GM19438 (cell line): ENCODE results near the gene ANO6.

ENCODE experiments used
- ATAC-seq: cut with Tn5 transposase; IDR thresholded peaks from one replicate; pipeline ENCODE4 v1.9.1; 2021; ENCODE audit warnings: low read depth; ENCODE audit not compliant: unreplicated experiment

ANO6 gene

GRCh38 chr12:45270951-45271350 lies 55.1 kb downstream of the ANO6 start:
- no peak for ATAC-seq

- no peak for ATAC-seq
Measured at GRCh38 chr12:45273717-45274271, 57.9 kb downstream of the ANO6 start.

- no peak for ATAC-seq
Measured at GRCh38 chr12:45276154-45276755, 60.4 kb downstream of the ANO6 start.

- ATAC-seq = no peak
Measured at GRCh38 chr12:45278447-45278846, 62.6 kb downstream of the ANO6 start.

- no peak for ATAC-seq
Measured at GRCh38 chr12:45279931-45280830, 64.3 kb downstream of the ANO6 start.

DNA sequence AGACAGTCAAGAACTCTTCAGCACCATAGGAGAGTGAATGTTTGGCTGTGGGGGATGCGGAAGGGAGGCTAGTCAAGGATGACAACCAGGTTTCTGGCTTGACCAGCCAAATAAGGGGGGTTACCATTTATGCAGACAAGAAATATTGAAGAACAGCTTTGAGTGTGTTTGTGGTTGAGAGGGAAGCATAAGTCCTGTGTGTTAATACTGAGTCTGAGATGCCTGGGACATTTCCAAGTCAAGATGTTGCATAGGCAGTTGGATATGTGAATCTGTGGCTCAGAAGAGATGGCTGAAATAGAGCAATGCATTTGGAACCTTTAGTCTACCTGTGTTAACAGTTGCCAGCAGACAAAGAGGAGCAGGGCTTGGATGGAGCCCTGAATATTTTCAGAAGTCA lies 66.1 kb downstream of the ANO6 start:
- no peak for ATAC-seq

GRCh38 chr12:45282411-45282810 lies 66.5 kb downstream of the ANO6 start:
- no peak for ATAC-seq

GRCh38 chr12:45284096-45284901 lies 68.4 kb downstream of the ANO6 start:
- ATAC-seq = no peak

- no peak for ATAC-seq
Measured at GRCh38 chr12:45285717-45286116, 69.8 kb downstream of the ANO6 start.

DNA sequence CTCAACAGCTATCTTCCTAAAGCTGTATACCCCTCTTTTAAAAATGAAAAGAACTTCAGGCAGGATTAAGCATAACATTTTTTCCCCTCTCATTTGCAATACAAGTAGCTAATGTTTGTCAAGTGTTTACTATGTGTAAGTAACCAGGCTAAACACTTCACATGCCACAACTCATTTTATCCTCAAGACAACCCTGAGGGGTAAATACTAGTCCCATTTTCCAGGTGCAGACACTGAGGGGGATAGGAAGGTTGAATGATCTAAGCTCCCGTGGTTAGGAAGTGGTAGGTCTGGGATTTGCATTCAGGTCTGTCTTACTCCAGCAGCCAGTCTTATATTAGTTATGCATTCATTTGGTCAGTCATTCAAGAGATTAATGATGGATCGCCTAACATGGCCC lies 70.7 kb downstream of the ANO6 start:
- ATAC-seq = no peak

GRCh38 chr12:45289245-45290215 lies 73.6 kb downstream of the ANO6 start:
- no peak for ATAC-seq

DNA sequence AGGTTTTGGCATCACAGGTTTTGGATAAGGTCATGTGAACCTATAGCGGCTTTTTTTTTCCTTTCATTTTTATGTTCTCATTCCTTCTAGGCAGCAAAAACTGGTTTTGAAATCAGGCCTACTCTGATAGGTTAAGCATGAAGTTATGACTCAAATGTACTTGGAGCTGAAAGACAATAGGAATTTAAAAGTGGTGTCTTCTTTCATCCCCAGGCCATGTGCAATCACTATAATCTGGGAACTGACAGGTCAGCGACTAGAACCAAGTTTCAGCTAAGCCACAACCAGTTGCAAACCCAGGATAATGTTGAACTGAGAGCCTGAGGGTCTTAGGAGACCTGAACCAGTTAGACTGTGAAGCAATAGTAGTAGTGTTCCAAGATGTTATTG lies 74.3 kb downstream of the ANO6 start:
- ATAC-seq = no peak

DNA sequence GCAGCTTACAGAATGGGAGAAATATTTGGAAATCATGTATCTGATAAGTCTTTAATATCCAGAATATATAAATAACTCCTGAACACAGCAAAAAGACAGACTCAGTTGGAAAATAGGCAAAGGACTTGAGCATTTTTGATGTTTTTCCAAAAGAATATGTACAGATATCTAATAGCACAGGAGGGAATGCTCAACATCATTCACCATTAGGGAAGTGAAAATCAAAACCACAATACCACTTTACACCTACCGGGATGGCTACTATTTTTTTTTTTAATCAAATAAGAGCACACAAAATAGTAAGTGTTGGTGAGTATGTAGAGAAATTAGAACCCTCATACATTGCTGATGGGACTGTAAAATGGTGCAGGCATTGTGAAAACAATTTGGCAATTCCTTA lies 75.6 kb downstream of the ANO6 start:
- ATAC-seq = no peak

DNA sequence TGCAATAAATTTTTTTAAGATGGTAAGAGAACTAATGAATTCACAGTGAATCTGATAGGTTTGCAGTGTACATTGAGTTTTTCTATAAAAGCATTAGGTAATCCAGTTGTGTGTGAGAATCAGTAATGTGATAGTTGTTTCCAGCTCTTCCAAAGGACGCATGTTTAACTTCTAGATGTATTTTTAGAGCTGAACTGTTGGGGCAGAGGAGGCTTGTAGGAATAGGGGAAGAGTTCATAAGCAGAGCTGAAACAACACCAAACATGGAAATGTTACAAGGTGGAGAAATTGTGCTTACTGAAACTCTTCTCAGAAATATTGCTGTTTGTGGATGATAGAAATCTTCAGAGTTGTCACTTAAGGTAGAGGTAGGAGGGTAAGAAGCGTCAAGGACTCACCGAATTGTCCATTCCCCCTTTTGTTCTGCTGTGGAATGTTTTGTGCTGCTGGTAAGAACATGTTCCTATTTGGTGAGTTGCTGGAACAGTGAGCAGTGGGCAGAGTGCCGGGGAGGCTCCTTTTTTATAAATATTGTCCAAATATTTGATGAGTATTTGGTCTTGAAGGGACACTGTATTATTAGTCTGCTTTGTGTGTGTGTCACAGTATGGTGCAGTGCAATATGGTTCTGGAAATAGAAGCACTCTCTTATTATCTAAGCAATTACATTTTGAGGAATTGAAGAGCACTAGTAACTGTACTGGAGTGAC lies 76.7 kb downstream of the ANO6 start:
- no peak for ATAC-seq

DNA sequence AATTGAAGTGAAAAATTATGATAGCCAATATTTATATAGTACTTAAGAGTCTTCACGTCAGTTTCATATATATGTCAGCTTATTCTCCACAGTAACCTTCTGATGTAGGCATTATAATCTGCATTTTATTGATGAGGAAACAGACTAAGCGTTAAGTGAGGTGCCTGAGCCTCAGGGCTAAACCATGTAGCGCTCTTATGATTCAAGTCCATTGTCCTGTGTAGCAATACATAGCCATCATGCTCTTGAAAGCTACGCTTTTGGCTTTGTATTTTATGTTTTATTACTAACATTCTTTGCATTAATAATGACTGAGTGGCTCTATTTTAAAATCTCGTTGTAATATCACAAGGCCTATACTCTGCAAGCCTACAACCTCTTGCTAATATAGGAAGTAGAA lies 79.0 kb downstream of the ANO6 start:
- ATAC-seq = no peak

DNA sequence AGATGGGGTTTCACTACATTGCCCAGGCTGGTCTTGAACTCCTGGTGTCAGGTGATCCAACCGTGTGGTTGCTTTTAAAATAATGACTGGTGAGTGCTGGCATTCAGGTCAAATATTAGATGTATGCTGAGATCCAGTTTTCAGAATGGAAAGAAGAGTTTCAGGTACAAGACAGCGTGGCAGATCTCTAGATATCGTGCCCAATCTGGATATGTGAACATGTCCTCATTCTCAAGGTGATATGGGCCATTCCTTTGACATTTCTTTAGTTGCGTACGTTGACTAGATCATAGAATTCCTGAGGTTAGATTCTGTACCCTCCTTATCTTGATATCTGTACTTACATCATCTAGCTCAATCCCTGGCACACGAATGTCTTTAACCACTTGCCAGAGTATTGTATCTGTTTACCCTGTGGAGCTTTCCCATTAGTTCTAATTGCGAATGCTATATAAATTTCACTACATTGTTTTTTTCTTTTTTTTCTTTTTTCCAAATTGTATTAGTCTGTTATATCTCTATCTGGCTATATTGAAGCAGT lies 80.2 kb downstream of the ANO6 start:
- no peak for ATAC-seq

GRCh38 chr12:45298047-45298446 lies 82.2 kb downstream of the ANO6 start:
- no peak for ATAC-seq

DNA sequence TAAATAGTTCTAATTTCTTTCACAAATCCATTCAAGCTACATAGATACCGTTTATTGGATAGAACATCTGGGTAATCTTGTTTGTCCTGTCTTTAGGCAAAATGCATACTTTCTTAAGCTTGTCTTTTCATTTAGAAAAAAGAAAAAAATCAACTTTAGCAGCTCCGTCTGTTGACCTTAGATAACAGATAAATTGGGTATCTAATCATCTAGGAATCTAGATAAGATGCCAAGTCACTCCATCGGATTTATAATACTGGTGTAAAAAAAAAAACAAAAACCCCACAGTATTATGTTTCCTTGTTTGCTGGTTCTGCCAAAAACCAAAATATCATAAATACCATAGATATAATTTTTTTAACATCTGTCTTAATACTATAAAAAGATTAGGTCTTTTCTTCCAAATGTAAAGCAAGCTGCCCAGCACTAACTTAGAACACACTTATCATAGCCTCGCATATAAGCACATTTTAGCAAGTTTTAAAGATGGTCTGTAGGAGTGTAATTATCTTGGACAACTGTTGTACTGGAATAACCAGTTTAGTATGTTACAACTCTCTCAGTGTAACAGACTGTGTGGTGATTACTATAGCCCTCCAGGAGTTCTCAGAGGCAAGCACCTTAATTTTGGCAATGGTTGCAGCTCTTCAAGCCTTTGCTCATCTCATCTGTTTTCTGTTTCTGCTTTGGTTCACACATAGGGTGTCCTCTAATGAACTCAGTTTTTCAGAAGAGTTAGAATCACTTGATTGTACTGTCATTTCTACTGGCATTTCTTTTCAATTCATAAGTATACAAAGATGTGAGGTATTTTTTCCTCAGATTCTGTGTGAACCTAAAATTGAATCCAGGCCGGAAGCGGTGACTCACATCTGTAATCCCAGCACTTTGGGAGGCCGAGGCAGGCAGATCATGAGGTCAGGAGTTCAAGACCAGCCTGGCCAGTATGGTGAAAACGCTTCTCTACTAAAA lies 83.1 kb downstream of the ANO6 start:
- ATAC-seq = no peak
